Measurements from ENCODE around the gene GGT6.

Gene GGT6

DNA sequence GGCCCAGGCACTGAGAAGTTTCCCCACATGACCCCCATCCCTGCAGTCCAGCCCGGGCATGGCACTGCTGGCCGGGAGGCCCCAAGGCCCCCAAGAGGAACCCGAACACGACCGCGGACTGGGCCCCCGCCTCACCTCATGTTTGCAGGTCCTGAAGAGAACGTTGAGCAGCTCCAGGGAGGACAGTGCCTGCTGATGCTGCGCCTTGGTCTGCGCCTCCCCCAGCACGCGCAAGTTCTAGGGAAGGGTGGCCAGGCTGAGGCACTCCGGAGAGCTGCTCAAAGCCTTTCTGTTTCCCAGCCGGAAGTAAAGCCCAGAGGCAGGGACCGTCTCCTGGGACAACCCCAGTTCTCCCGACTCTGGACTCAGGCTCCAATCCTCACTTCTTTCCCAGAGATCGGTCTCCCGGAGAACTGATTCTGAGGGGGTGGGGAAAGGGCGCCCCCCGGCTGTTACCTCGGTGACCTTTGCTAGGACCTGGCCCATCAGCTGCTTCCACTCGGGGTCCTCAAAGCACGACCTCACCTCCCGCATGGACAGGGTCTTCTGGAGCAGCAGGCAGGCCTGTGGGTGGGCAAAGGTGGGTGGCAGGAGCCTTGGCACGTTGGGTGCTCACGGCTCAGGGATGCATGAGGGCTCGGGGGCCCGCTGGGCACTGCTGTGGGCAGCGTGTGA lies 18.9 kb downstream of the GGT6 start (continued):
- TF ChIP-seq ZNF510 (tag by site-specific recombination; IDR thresholded peaks at IDR 0.05; ENCODE audit: insufficient replicate concordance) (no peak), ZNF362 (tag by site-specific recombination; IDR thresholded peaks at IDR 0.05) (no peak)

GRCh38 chr17:4540687-4541327 lies 19.6 kb downstream of the GGT6 start:
- H3K4me1 ChIP-seq (ENCODE audit: control insufficient read depth, insufficient read depth, low read length): no peaks in the 10 kb centered on the region
- CTCF ChIA-PET: interaction anchor here (0.7 to 1.2 kb wide), 4 partner anchors 25 to 412 kb away, joined by 3 to 4 read pairs (median 4); no protein-coding TSS in a partner anchor
- H3K9me3 ChIP-seq (ENCODE audit: control insufficient read depth, insufficient read depth, low read depth, low read length): no peaks in the 10 kb centered on the region
- no peak overlapping the region for H3K4me3 ChIP-seq (ENCODE audit: low read depth, low read length)
- POLR2A ChIA-PET: interaction anchor here (0.6 to 1.4 kb wide), 2 partner anchors 8 to 12 kb away, joined by 3 to 4 read pairs; no protein-coding TSS in a partner anchor
- H3K27ac ChIP-seq (ENCODE audit: extremely low read depth, low read depth, low read length): no peak overlapping the region
- no peak for TF ChIP-seq SP7 (tag by site-specific recombination; IDR thresholded peaks at IDR 0.05)
- TF ChIP-seq ZSCAN18 (tag by site-specific recombination; IDR thresholded peaks at IDR 0.05): no peak
- no peak for TF ChIP-seq ZNF596 (tag by site-specific recombination; IDR thresholded peaks at IDR 0.05)
- TF ChIP-seq ZNF692 (tag by site-specific recombination; IDR thresholded peaks at IDR 0.05): 0 out of 2 replicates have a peak, but pooled peaks have one; percentile 39
- TF ChIP-seq KLF1 (tag by site-specific recombination; IDR thresholded peaks at IDR 0.05): peak; percentile 84
- TF ChIP-seq ZNF561 (tag by site-specific recombination; IDR thresholded peaks at IDR 0.05; ENCODE audit: borderline replicate concordance): no peak
- TF ChIP-seq ELK4 (IDR thresholded peaks at IDR 0.05; ENCODE audit: borderline replicate concordance, low read depth, low read length): no peak
- 0 out of 2 replicates have a peak, but pooled peaks have one; percentile 16 for TF ChIP-seq ZFP69B (tag by site-specific recombination; IDR thresholded peaks at IDR 0.05)
- TF ChIP-seq ZNF629 (tag by site-specific recombination; IDR thresholded peaks at IDR 0.05): no peak
- TF ChIP-seq, protein P1, sequence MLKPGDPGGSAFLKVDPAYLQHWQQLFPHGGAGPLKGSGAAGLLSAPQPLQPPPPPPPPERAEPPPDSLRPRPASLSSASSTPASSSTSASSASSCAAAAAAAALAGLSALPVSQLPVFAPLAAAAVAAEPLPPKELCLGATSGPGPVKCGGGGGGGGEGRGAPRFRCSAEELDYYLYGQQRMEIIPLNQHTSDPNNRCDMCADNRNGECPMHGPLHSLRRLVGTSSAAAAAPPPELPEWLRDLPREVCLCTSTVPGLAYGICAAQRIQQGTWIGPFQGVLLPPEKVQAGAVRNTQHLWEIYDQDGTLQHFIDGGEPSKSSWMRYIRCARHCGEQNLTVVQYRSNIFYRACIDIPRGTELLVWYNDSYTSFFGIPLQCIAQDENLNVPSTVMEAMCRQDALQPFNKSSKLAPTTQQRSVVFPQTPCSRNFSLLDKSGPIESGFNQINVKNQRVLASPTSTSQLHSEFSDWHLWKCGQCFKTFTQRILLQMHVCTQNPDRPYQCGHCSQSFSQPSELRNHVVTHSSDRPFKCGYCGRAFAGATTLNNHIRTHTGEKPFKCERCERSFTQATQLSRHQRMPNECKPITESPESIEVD (tag by site-specific recombination; IDR thresholded peaks at IDR 0.05): no peak
- peaks cover 0 to 84% of the 10 kb centered on the region in 2 experiments; a peak in 2 of 3 replicates for H3K36me3 ChIP-seq (ENCODE audit: control insufficient read depth in 2 of 2, insufficient read depth in 1 of 2, low read length in 2 of 2)

- no peaks in the 10 kb centered on the region for H3K9me3 ChIP-seq (ENCODE audit: control insufficient read depth, insufficient read depth, low read depth, low read length)
- no peak overlapping the region for H3K27ac ChIP-seq (ENCODE audit: extremely low read depth, low read depth, low read length)
- no peak overlapping the region for H3K4me3 ChIP-seq (ENCODE audit: low read depth, low read length)
- peaks cover 0 to 79% of the 10 kb centered on the region in 2 experiments; a peak in 2 of 3 replicates for H3K36me3 ChIP-seq (ENCODE audit: control insufficient read depth in 2 of 2, insufficient read depth in 1 of 2, low read length in 2 of 2)
- H3K4me1 ChIP-seq (ENCODE audit: control insufficient read depth, insufficient read depth, low read length): no peaks in the 10 kb centered on the region
- 0 out of 2 replicates have a peak, but pooled peaks have one; percentile 40 for TF ChIP-seq ZIC2 (tag by site-specific recombination; IDR thresholded peaks at IDR 0.05)
- 0 out of 2 replicates have a peak, but pooled peaks have one; percentile 30 for TF ChIP-seq KLF8 (tag by site-specific recombination; IDR thresholded peaks at IDR 0.05)
- peak; percentile 76 for TF ChIP-seq CTCF (tag by site-specific recombination; IDR thresholded peaks at IDR 0.05)
- TF ChIP-seq, protein P2, sequence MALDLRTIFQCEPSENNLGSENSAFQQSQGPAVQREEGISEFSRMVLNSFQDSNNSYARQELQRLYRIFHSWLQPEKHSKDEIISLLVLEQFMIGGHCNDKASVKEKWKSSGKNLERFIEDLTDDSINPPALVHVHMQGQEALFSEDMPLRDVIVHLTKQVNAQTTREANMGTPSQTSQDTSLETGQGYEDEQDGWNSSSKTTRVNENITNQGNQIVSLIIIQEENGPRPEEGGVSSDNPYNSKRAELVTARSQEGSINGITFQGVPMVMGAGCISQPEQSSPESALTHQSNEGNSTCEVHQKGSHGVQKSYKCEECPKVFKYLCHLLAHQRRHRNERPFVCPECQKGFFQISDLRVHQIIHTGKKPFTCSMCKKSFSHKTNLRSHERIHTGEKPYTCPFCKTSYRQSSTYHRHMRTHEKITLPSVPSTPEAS (tag by site-specific recombination; IDR thresholded peaks at IDR 0.05): 0 out of 2 replicates have a peak, but pooled peaks have one; percentile 15
- no peak for TF ChIP-seq ZNF239 (tag by site-specific recombination; IDR thresholded peaks at IDR 0.05)
- peak; percentile 94 for TF ChIP-seq ZNF335 (tag by site-specific recombination; conservative IDR thresholded peaks at IDR 0.05)
- ChIA-PET POLR2A (interaction anchor here (0.6 to 1.4 kb wide), 2 partner anchors 9 to 12 kb away, joined by 3 to 4 read pairs; no protein-coding TSS in a partner anchor), CTCF (interaction anchor here (0.7 kb wide), 2 partner anchors 34 to 411 kb away, joined by 3 to 4 read pairs; no protein-coding TSS in a partner anchor)
These were observed 20.1 kb downstream of the GGT6 start for GRCh38 chr17:4540224-4540651.

Data from HEK293 (cell line).